Measurements from ENCODE around the gene GIGYF2. TPM values are rescaled to one million over a fixed set of nuclear protein-coding genes. Genes with fewer than 3 reads are reported as not detected.

Gene GIGYF2, protein sequence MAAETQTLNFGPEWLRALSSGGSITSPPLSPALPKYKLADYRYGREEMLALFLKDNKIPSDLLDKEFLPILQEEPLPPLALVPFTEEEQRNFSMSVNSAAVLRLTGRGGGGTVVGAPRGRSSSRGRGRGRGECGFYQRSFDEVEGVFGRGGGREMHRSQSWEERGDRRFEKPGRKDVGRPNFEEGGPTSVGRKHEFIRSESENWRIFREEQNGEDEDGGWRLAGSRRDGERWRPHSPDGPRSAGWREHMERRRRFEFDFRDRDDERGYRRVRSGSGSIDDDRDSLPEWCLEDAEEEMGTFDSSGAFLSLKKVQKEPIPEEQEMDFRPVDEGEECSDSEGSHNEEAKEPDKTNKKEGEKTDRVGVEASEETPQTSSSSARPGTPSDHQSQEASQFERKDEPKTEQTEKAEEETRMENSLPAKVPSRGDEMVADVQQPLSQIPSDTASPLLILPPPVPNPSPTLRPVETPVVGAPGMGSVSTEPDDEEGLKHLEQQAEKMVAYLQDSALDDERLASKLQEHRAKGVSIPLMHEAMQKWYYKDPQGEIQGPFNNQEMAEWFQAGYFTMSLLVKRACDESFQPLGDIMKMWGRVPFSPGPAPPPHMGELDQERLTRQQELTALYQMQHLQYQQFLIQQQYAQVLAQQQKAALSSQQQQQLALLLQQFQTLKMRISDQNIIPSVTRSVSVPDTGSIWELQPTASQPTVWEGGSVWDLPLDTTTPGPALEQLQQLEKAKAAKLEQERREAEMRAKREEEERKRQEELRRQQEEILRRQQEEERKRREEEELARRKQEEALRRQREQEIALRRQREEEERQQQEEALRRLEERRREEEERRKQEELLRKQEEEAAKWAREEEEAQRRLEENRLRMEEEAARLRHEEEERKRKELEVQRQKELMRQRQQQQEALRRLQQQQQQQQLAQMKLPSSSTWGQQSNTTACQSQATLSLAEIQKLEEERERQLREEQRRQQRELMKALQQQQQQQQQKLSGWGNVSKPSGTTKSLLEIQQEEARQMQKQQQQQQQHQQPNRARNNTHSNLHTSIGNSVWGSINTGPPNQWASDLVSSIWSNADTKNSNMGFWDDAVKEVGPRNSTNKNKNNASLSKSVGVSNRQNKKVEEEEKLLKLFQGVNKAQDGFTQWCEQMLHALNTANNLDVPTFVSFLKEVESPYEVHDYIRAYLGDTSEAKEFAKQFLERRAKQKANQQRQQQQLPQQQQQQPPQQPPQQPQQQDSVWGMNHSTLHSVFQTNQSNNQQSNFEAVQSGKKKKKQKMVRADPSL (N-terminal part only)
- 100 to 1,000 TPM in 2 of 4 donors, 10 to 100 TPM in 2; 66.0 to 106 (median 86.4) TPM for total RNA-seq

DNA sequence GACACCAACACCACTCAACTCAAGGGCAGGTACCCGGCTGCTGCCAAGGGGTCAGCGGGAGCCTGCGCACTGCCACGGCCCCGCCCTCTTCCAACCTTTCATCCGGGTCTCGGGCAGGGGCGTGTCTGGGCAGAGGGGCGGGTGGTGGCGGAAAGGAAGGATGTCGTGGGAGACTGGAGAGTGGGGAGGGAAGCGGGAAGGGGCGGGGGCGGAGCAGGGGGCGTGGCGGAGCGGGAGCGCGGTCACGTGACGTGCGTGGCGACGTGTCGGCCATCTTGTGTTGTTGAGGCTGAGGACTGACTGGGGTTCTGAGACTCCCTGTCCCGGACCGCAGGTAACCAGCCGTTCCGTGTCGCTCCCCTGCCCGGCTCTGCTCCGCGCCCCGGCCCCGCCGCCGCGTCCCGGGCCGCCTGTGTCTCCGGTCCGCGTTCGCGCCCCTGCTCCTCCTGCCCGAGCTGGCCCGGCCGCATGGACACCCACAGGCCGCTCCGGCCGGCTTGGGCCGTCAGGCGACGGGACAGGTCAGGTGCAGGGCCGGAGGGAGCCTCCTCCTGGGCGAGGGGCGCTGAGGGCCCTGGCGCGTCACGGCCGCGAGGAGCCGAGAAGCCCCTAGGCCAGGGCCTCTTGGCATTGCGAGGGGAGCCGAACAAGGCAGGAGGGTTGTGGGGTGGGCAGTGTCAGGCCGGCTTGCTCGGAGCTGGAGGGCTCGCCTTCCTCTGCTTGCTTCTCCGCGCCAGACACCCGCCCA lies at the start of gene GIGYF2:
Gene GIGYF2, plus strand, starts transcription at position 273 of the 748 bp plus-strand sequence. CDS start 37,867 bp downstream, outside the sequence.
- H3K4me3 ChIP-seq = peak within 1 kb of the TSS; percentile 83 to 94 (median 88)
- TF ChIP-seq EP300 (IDR thresholded peaks at IDR 0.05) (peak; percentile 17 to 76), POLR2A (IDR thresholded peaks at IDR 0.05) (peak in 1 of 2 donors; percentile 63)
- TF ChIP-seq, protein P1, sequence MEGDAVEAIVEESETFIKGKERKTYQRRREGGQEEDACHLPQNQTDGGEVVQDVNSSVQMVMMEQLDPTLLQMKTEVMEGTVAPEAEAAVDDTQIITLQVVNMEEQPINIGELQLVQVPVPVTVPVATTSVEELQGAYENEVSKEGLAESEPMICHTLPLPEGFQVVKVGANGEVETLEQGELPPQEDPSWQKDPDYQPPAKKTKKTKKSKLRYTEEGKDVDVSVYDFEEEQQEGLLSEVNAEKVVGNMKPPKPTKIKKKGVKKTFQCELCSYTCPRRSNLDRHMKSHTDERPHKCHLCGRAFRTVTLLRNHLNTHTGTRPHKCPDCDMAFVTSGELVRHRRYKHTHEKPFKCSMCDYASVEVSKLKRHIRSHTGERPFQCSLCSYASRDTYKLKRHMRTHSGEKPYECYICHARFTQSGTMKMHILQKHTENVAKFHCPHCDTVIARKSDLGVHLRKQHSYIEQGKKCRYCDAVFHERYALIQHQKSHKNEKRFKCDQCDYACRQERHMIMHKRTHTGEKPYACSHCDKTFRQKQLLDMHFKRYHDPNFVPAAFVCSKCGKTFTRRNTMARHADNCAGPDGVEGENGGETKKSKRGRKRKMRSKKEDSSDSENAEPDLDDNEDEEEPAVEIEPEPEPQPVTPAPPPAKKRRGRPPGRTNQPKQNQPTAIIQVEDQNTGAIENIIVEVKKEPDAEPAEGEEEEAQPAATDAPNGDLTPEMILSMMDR (IDR thresholded peaks at IDR 0.05) = peak in 1 of 5 experiments; percentile 36
- peak; percentile 92 to 93 for DNase-seq (ENCODE audit: low spot score in 2 of 2)
- H3K9me3 ChIP-seq = no peaks in the 10 kb centered on the region
- no peaks in the 10 kb centered on the region for H3K36me3 ChIP-seq
- peak within 1 kb of the TSS; percentile 91 to 99 (median 95) for H3K27ac ChIP-seq
- no peaks in the 10 kb centered on the region for H3K27me3 ChIP-seq
- 0 to 1% methylated on average over 35 to 50 of the region's 71 CpGs for WGBS, 2 donors
- H3K4me1 ChIP-seq = peaks cover 0 to 45% (median 25%) of the 10 kb centered on the region in 4 donors

DNA sequence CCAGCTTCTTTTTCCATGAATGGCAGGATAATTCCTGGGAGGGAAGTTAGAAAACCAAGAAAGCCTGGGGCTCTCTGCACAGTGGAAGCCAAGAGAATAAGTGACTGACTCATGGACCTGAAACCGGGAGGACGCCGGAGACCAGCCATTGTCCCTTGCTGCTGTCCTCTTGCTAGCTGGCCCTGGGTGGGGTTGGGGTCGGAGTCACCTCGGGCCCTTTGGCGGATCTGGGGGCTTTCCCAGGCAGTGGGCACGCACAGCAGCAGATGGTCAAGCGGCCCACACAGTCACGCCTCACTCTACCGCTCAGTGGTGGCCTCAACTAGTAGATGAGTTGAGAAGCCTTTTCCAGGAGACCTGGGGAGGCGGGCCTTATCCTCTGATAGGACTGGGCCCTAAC lies 48.1 kb upstream of the GIGYF2 start:
- no peak for TF ChIP-seq EP300 (IDR thresholded peaks at IDR 0.05)
- TF ChIP-seq, protein P1 (IDR thresholded peaks at IDR 0.05) = no peak
- no peak for TF ChIP-seq POLR2A (IDR thresholded peaks at IDR 0.05)
- no peaks in the 10 kb centered on the region for H3K27me3 ChIP-seq
- H3K36me3 ChIP-seq = no peaks in the 10 kb centered on the region
- no peak for DNase-seq (ENCODE audit: low spot score in 2 of 2)
- no peak overlapping the region for H3K4me3 ChIP-seq
- peaks cover 0 to 4% (median 0%) of the 10 kb centered on the region in 4 donors for H3K4me1 ChIP-seq
- H3K9me3 ChIP-seq = no peaks in the 10 kb centered on the region
- H3K27ac ChIP-seq = no peak overlapping the region
- WGBS, 2 donors = 91 to 94% methylated on average over 3 to 11 of the region's 11 CpGs

DNA sequence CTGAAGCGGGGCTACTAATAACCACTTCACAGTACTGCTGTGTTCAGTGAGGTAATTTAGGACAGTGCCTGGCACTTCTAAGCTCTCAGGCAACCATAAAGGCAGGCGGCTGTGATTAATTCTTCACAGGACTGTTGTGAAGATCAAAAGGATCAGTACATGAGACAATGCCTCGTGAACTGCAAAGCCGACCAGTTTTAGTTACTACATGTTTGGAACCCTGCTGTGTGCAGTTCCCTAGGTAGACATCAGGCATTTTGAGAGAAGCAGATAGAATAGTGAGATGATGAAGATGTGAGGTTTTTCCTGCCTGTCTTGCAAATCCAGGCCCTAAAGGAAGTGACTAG lies 44.7 kb upstream of the GIGYF2 start:
- TF ChIP-seq POLR2A (IDR thresholded peaks at IDR 0.05) = no peak
- TF ChIP-seq EP300 (IDR thresholded peaks at IDR 0.05) = no peak
- TF ChIP-seq, protein P1 (IDR thresholded peaks at IDR 0.05) = no peak
- no peak for DNase-seq (ENCODE audit: low spot score in 2 of 2)
- Histone ChIP-seq H3K4me1 (peaks cover 0 to 4% (median 0%) of the 10 kb centered on the region in 4 donors), H3K27me3 (no peaks in the 10 kb centered on the region), H3K27ac (no peak overlapping the region), H3K9me3 (no peaks in the 10 kb centered on the region), H3K4me3 (no peak overlapping the region), H3K36me3 (no peaks in the 10 kb centered on the region)
- 53 to 62% methylated on average over 4 of the region's 4 CpGs for WGBS, 2 donors

DNA sequence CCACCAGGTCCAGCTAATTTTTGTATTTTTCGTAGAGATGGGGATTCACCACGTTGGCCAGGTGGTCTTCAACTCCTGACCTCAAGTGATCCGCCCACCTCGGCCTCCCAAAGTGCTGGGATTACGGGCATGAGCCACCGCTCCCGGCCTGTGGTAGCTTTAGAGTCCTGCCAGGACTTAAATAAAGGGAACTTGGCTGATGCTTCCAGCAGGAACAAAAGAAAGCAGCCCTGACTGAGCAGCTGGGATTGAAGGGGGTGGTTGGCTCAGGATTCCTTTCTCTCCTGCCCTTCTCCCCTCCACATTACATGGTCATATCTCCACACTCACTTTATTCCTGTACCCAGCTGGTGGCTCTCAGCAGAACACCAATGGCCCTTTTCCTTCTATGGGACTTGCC lies 43.7 kb upstream of the GIGYF2 start:
- Histone ChIP-seq H3K4me1 (peaks cover 0 to 4% (median 0%) of the 10 kb centered on the region in 4 donors), H3K4me3 (no peak overlapping the region), H3K27me3 (no peaks in the 10 kb centered on the region), H3K36me3 (no peaks in the 10 kb centered on the region), H3K27ac (no peak overlapping the region), H3K9me3 (no peaks in the 10 kb centered on the region)
- no peak for TF ChIP-seq POLR2A (IDR thresholded peaks at IDR 0.05)
- TF ChIP-seq, protein P1 (IDR thresholded peaks at IDR 0.05) = no peak
- TF ChIP-seq EP300 (IDR thresholded peaks at IDR 0.05) = no peak
- no peak for DNase-seq (ENCODE audit: low spot score in 2 of 2)
- 85 to 90% methylated on average over 7 of the region's 7 CpGs for WGBS, 2 donors
